ENCODE data around the gene DENND11. TPM values are rescaled to one million over a fixed set of nuclear protein-coding genes. Genes with fewer than 3 reads are reported as not detected.

The DENND11 gene
- total RNA-seq, 1 donor from 2014 or later = 10.6 TPM

DNA sequence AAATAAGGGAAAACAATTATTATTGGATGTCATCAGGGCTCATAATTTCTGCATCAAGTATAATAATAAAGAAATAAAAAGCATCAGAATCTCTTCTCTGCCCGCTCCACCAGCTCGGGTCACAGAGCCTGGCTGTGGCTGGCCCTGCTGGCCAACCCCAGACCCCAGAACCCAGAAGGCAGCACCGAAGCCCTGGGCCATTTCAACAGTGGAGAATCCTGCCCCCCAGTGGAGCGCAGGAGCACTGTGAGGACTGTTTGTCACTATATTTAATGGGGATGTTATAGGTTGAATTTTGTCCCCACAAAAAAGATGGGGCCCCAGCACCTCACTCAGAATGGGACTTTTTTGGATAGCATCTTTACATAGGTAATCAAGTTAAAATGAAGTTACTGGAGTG lies 27.3 kb downstream of the DENND11 start:
- no peaks in the 10 kb centered on the region for H3K4me1 Mint-ChIP-seq (ENCODE audit: unreplicated experiment)
- H3K4me3 Mint-ChIP-seq (ENCODE audit: unreplicated experiment) = no peak overlapping the region
- H3K36me3 Mint-ChIP-seq (ENCODE audit: unreplicated experiment) = peaks cover 16% of the 10 kb centered on the region
- no peak for DNase-seq (ENCODE audit: extremely low spot score, unreplicated experiment)
- no peak overlapping the region for H3K27ac Mint-ChIP-seq (ENCODE audit: unreplicated experiment)
- H3K27me3 Mint-ChIP-seq (ENCODE audit: unreplicated experiment) = no peaks in the 10 kb centered on the region
- no peaks in the 10 kb centered on the region for H3K9me3 Mint-ChIP-seq (ENCODE audit: unreplicated experiment)
- TF ChIP-seq, protein P1, sequence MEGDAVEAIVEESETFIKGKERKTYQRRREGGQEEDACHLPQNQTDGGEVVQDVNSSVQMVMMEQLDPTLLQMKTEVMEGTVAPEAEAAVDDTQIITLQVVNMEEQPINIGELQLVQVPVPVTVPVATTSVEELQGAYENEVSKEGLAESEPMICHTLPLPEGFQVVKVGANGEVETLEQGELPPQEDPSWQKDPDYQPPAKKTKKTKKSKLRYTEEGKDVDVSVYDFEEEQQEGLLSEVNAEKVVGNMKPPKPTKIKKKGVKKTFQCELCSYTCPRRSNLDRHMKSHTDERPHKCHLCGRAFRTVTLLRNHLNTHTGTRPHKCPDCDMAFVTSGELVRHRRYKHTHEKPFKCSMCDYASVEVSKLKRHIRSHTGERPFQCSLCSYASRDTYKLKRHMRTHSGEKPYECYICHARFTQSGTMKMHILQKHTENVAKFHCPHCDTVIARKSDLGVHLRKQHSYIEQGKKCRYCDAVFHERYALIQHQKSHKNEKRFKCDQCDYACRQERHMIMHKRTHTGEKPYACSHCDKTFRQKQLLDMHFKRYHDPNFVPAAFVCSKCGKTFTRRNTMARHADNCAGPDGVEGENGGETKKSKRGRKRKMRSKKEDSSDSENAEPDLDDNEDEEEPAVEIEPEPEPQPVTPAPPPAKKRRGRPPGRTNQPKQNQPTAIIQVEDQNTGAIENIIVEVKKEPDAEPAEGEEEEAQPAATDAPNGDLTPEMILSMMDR (IDR thresholded peaks at IDR 0.05) = peak; percentile 28

DNA sequence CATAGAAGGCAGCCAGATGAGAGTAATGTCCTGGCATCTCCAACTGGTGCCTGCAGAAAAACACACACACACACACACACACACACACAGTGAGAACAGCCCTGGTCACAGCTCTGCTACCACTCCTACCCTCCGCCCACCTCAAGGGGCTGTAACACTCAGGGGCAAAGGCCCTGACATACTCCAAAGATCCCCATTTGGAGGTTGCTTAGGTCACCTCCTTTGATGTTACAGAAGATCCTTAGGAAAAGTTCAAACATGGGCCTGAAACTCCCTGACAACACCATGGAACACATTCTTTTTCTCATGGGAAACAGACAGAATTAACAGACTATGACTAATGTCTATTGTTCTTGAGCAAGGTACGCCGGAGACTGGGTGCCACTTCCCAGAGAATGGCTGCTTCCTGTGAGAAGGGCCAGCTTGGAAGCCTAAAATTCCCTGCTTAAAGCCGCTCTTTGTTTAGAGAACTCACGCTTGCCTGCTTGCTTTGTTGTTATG lies 27.7 kb downstream of the DENND11 start:
- H3K27ac Mint-ChIP-seq (ENCODE audit: unreplicated experiment) = no peak overlapping the region
- no peaks in the 10 kb centered on the region for H3K4me1 Mint-ChIP-seq (ENCODE audit: unreplicated experiment)
- H3K36me3 Mint-ChIP-seq (ENCODE audit: unreplicated experiment) = peaks cover 16% of the 10 kb centered on the region
- no peak for DNase-seq (ENCODE audit: extremely low spot score, unreplicated experiment)
- TF ChIP-seq, protein P1 (IDR thresholded peaks at IDR 0.05) = no peak
- no peak overlapping the region for H3K4me3 Mint-ChIP-seq (ENCODE audit: unreplicated experiment)
- H3K27me3 Mint-ChIP-seq (ENCODE audit: unreplicated experiment) = no peaks in the 10 kb centered on the region
- H3K9me3 Mint-ChIP-seq (ENCODE audit: unreplicated experiment) = no peaks in the 10 kb centered on the region

DNA sequence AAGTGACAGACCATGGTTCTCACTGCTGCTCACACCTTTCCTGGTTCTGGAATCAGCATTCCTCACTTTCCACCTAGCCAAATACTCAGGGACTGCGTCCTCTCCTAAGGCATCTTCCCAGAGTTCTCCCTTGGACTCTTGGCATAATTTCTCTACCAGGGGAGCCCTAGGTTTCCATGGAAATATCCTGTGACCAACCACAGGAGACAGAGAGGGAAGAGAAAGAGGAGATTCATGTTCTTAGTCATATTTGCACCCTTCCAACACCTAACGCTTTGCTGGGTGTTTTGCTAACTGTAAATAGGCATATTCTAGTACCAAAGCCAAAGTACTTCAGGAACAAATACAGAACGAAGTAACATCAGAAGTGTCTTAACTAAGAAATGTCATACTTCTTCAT lies 28.6 kb downstream of the DENND11 start:
- TF ChIP-seq, protein P1 (IDR thresholded peaks at IDR 0.05) = no peak
- DNase-seq (ENCODE audit: extremely low spot score, unreplicated experiment) = no peak
- no peaks in the 10 kb centered on the region for H3K27me3 Mint-ChIP-seq (ENCODE audit: unreplicated experiment)
- peaks cover 16% of the 10 kb centered on the region for H3K36me3 Mint-ChIP-seq (ENCODE audit: unreplicated experiment)
- H3K4me1 Mint-ChIP-seq (ENCODE audit: unreplicated experiment) = no peaks in the 10 kb centered on the region
- H3K4me3 Mint-ChIP-seq (ENCODE audit: unreplicated experiment) = no peak overlapping the region
- no peaks in the 10 kb centered on the region for H3K9me3 Mint-ChIP-seq (ENCODE audit: unreplicated experiment)
- H3K27ac Mint-ChIP-seq (ENCODE audit: unreplicated experiment) = no peak overlapping the region

DNA sequence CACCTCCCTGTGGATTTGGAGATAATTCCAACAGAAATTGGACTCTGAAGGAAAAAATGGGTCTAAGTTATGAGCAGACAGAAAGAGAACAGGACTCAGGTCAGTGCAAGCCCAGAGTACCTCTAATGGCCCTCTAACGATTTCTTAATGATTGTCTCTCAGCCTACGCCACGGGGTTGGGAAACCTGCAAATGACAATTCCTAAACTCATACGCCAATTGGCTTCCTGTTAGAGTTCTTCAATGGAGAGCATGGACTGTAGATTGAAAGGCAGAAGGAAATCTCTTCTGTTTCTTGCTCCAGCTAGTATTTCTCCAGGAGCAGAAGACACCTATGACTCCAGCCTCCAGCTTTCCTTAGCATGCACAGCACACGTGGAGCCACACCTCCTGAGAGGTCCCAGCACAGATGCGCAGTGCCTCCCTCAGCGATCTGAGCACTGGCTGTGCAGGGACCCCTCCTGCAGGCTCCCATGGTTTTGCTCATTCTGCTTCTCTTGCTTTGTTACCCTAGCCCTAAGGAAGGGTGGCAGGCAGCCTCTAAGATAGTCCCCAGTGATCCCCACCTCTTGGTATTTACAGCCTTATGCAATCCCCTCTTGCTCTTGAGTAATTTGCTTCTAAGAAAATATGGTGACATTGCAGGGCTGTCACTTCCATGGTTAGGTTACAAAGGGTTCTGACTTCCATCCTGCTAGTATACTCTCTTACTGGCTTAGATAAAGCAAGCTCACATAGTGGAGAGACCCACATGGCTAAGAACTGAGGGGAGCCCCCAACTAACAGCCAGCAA lies 30.1 kb downstream of the DENND11 start:
- no peak overlapping the region for H3K27ac Mint-ChIP-seq (ENCODE audit: unreplicated experiment)
- DNase-seq (ENCODE audit: extremely low spot score, unreplicated experiment) = no peak
- peaks cover 16% of the 10 kb centered on the region for H3K36me3 Mint-ChIP-seq (ENCODE audit: unreplicated experiment)
- no peaks in the 10 kb centered on the region for H3K4me1 Mint-ChIP-seq (ENCODE audit: unreplicated experiment)
- no peak overlapping the region for H3K4me3 Mint-ChIP-seq (ENCODE audit: unreplicated experiment)
- TF ChIP-seq, protein P1 (IDR thresholded peaks at IDR 0.05) = no peak
- no peaks in the 10 kb centered on the region for H3K27me3 Mint-ChIP-seq (ENCODE audit: unreplicated experiment)
- H3K9me3 Mint-ChIP-seq (ENCODE audit: unreplicated experiment) = no peaks in the 10 kb centered on the region

DNA sequence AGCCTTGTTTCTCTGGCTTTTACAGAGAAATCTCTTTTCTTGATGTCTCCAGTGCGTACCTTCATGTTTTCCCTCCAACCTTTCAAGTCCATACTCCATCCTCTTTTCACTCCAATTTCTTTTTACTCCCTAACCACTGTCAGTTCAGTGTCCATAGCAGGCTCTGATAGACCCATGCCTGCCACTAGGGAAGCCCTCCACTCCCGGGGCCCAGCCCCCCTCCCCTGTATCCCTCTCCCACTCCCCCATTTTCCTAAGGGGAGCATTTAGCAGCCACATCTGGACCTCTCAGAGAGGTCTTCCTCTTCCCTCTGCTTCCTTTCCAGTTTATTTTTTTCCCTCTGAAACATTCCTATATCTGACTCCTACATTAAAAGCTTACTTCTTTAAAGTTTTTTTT lies 33.1 kb downstream of the DENND11 start:
- Mint-ChIP-seq H3K27ac (ENCODE audit: unreplicated experiment) (no peak overlapping the region), H3K36me3 (ENCODE audit: unreplicated experiment) (peaks cover 22% of the 10 kb centered on the region)

More for the DNA sequence above, 33.1 kb downstream of the DENND11 start:
- TF ChIP-seq, protein P1 (IDR thresholded peaks at IDR 0.05) = no peak
- no peak for DNase-seq (ENCODE audit: extremely low spot score, unreplicated experiment)
- Mint-ChIP-seq H3K27me3 (ENCODE audit: unreplicated experiment) (no peaks in the 10 kb centered on the region), H3K4me3 (ENCODE audit: unreplicated experiment) (no peak overlapping the region), H3K4me1 (ENCODE audit: unreplicated experiment) (no peaks in the 10 kb centered on the region), H3K9me3 (ENCODE audit: unreplicated experiment) (no peaks in the 10 kb centered on the region)

Measured in osteocyte (in vitro differentiated cells).